Fibroblast of upper back skin (primary cell): ENCODE measurements around the gene WIZ.
"Not testable (repeated sequence)": the region's sequence is repeated elsewhere in the genome, so short reads cannot be mapped to it uniquely, and the experiment has no call there.

ENCODE experiments used
- DNase-seq: peaks from one replicate; pipeline ENCODE4 v3.0.0-alpha.2; 2013

Gene WIZ

DNA sequence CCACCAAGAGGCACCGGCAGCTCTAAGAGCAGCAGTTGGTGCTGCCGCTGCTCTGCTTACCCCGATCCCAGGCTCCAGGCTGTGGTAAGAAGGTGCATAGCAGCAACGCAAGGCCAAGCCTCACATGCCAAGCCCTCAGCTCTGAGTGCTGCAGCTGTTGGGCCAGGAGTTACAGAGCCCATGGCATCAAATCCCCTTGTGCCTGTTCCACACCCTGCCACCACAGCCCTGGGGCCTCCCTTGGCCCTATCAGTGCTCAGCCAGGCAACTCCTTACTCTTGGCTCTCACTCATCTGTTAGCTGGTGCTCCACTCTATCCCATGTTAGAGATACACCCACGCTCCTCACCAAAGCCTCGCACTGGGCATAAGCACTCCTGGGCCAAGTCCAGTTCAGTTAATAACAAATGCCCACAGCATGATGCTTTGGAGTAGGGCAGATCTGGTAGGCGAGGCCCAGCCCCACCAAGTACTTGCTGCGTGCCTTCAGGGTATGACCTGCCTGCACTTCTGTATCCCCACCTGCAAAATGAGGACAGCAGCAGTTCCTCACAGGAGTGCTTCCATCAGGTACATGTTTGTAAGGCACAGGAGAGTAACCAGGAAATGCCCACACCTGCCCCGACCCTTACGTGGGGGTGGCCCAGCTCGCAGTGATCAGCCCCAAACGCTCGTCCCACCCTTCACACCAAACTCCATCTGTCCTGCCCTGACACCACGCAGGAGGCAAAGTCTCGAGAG, 47.2 kb downstream of the WIZ start:
- no peak for DNase-seq

DNA sequence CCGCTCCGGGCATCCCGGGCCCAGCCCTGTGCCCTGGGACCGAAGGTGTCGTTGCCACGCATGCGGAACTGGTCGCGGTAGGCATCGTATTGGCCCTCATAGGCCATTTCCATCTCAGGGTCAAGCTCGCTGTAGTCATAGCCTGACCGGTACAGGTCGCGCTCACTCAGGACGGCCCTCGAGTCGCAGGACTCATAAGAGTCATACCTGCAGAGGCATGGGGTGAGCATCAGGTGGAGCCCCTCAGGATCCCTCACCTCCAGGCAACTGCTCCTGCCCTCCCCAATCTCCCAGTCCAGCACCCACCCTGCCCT, 48.4 kb downstream of the WIZ start:
- no peak for DNase-seq

DNA sequence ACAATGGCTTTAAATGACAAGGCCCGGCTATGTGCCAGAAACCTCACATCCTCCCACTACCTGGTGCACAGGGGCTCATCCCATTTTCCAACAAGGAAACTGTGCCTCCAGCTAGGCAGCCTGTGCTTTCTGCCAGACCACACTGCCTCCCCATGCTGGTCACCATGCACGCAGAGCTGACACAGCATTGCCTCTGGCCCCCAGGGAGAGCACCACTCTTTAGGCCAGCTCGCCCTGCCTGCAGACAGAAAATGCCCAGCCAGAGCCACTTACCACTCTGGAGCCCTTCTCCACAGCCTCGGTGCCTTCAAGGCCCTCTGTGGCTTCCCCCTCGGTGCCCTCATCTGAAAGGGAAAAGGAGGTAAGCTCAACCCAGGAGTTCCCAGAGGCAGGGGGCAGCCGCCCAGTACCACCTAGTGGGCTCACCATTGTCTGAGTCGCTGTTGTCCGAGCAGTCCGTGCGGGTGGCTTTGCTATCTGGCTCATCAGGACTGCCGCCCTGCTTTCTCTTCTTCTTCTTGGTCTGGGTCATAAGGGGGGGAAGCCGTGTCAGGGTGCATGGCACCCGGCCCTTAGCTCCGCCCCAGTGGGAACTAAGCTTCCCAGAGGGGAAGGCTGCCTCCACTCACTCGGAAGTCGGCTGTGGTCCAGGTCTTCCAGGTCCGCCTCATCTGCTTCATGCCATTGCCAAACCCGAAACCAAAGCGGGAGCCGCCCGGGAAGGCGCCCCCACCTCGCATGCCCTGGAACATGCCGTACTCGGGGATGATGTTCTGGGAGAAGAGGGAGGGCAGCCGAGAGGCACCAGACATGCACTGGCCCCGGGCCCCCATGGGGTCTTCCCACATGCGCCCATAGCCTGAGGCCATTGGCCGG, 49.0 kb downstream of the WIZ start:
- DNase-seq = no peak

DNA sequence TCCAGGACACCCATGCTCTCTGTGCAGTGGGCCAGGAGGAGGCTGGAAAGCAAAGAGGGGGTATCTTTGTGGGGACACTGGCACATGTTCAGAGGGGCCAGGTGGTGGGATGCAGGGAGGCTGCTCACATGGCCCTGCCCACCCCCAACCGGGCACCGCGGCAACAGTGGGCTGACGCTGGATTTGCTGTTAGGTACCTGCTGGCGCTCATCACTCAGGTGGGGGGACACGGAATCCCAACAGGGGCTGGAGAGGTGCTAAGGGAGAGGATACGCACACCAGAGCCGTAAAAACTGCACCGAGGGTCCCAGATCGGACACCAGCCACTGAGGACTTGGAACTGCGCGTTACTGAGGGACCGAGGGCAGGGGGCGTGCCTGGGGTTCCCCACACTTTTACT, 50.1 kb downstream of the WIZ start:
- no peak for DNase-seq

DNA sequence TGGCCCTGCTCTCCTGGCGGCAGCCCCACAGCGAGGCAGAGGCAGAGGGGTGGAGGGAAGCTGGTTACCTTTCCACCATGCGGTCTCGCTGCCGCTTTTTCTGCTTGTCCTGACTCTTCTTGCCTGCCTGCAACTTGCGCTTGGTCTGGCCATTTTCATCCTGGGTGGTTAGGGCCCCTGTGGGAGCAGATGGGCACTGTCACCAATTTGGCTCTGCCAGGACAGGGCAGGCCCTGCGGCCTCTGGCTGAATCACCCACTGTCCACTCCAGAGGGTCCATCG, 50.6 kb downstream of the WIZ start:
- DNase-seq = no peak

DNA sequence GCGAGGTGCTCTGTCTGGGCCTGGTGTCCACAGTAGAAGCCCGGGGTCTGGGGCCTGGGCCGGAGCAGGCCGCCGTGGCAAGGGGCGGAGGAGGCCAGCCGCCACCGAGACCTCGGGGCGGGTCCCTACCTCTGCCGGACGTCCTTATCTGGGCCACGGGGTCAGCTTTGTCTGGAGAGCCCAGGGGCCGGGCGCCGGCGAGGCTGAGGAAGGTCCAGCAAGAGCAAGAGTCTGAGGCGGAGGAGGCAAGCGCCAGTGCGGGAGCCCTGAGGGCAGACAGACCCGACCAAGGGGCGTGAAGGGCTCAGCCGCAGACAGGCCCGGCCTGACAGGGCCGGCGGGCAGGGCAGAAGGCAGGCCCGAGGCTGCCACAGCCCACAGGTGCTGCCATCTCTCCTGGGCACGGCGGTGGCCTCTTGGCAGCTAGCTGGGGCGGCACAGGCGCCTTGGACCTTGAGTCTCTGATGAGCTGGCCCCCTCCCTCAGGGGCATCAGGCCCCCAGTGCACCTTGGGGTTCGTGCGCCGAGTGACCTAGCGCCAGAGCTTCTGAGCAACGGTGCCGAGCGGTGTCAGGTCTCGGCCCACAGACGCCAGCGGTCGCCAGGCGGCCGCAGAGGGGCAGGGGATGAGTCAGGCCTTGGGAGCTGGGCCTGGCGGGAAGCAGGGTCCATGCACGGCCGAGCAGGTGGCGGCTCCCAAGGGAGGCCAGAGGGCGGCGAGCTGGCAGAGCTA, 51.1 kb downstream of the WIZ start:
- DNase-seq = no peak

DNA sequence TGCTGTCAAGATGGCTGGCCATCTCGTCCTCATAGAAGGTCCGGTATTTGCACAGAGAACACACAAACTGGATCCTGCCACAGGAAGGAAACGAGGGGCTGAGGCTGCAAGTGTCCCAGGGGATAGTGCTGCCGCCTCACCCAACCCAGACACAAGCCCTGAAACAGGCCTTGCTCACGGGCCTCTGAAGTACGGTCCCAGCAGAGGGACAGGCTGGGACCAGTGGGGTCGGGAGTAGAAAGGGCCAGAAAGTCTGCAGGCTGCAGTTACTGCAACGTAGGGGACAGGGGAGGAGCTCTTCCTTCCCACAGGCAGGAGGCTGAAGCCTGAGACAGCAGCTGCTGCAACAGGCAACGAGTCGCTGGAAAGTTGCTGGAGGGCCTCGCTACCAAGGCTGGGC, 52.0 kb downstream of the WIZ start:
- no peak for DNase-seq

DNA sequence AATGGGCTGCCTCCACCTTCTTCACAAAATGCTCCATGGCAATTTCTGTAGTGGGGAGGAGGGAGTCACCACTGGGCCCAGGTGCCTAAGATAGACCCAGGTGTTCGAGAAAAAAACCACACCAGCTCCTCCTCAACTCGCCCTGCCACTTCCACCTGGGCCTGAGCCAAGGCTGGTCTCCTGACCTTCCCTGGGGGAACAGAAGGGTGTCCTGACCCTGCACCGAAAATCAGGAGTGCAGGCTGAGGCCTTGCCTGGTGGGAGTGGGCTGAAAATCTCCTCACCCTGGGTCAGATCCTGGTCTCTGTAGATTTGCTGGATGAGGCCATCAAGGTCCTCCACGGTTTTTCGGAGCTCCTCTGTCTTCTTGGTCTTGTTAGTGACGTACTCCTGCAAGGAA, 52.5 kb downstream of the WIZ start:
- DNase-seq = no peak

DNA sequence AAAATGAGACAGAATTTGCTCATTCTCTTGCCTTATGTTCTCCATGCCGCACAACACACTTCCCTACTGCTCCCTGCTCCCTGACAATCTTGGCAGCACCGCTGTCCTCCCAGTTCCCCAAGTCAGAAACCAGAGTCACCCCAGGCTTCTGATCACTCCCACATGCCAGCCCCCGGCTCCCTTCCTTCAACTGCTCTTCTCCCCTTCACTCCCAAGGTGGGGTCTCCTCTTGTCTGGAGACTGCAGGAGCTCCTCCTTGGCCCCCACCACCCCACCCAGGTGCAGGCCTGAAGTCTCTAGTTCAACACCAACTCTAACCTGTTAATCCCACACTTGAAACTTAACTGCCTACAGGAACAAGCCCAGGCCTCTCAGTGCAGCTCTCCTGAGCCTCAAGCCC, 53.3 kb downstream of the WIZ start:
- DNase-seq = no peak

DNA sequence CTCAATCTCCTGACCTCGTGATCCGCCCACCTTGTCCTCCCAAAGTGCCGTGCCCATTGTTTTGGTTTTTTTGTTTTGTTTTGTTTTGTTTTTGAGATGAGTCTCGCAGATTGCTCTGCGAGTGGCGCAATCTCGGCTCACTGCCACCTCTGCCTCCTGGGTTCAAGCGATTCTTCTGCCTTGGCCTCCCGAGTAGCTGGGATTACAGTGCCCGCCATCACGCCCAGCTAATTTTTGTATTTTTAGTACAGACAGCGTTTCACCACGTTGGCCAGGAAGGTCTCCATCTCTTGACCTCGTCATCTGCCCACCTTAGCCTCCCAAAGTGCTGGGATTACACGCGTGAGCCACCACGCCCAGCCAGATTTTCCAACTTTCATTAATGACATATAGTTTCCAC, 54.5 kb downstream of the WIZ start:
- DNase-seq = not testable (repeated sequence)

DNA sequence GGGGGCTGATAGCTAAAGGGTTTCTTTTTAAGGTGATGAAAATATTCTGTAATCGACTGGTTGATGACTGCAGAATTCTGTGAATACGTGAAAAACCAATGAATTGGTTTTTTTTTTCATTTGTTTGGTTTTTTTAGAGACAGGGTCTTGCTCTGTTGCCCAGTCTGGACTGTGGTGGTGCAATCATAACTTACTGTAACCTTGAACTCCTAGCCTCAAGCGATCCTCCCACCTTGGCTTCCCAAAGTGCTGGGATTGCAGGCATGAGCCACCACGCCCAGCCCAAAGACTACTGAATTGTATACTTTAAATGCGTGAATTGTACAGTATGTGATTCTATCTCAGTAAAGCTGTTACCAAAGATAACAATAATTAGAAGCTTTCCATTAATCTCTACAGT, 55.3 kb downstream of the WIZ start:
- no peak for DNase-seq

DNA sequence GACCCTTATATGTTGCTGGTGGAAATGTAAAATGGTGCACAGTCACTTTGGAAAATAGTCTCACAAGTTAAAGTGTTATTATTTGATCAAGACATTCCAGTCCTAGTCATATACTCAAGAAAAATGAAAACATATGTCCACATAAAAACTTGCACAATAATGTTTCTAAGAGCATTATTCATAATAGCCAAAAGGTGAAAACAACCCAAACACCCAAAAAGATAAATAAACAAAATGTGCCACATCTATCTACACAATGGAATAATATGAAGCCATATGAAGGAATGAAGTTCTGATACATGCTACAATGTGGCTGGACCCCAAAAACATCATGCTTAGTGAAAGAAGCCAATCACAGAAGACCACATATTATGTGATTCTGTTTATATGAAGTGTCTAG, 55.8 kb downstream of the WIZ start:
- DNase-seq = peak; percentile 7

DNA sequence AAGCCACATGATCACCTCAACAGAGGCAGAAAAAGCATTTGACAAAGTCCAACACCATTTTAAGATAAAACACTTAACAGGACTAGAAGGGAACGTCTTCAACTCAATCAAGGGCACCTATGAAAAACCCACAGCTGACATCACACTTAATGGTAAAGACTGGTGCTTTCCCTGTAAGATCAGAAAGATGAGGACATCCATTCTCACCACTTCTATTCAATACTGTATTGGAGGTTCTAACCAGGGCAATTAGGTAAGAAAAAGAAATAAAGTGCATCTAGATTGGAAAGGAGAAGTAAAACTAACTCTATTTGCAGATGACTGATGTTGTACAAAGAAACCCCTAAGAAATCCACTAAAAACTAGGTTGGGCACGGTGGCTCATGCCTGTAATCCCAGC, 58.9 kb downstream of the WIZ start:
- DNase-seq = no peak

DNA sequence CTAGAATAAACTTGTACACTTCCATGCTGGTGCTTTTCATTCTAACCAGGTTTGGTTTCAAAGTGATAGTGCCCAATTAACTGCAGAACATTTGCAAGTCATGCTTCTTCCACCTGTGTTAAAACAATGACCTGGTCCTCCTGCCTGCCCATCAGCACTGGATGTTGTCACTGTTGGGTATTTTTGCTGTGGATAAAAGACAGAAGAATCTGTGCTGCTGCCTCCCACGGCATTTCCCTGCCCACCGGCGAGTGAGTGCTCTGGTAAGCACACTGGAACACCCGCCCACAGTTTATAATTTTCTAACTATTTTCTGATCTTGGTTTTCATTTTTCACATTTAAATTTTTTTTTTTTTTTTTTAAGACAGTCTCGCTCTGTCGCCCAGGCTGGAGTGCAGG, 67.9 kb downstream of the WIZ start:
- no peak for DNase-seq

DNA sequence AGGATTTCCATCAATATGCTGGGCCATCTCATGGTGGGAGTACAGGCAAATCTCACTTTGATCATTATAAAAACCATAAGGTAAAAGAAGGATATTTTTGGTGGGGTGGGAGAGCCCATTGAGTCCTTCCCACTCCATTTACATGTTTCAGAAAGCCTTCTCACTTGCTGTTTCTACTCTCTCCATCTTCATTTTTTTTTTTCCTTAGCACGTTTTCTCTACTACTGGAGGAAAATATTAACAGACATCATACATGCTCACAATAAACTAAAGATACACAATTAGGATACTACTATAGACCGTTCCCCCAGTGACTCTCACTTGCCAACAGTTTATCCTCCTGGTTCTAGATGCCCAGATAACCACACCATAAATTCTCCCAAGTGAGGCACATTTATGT, 68.3 kb downstream of the WIZ start:
- DNase-seq = no peak

DNA sequence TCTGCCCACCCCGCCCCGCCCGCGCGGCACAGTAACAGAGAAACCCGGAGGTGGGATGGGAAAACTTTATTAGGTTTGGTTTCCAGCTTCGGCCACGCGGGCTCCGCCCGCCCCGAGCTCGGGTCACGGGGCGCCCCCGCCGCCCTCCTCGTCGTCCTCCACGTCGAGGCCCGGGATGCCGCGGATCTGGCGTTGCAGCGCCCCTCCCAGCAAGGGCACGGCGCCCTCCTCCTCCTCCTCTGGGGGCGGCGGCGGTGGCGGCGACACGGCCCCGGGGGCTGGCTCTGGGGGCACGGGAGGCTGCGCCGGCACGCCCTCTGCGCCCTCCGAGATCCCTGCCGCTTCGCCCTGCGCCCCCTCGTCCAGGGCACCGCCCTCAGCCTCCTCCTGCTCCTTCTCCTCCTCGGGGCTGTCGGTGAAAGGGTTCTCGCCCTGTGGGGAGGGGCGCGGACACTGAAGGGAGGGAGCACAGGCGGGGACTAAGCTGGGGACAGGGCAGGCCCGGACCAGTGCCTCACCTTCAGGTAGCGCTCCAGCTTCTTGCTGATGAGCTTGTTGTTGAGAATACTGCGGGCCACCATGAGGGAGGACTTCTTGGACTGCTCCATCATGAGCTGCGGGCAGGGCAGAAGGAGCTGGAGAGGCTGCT, 69.6 kb downstream of the WIZ start:
- peak; percentile 31 for DNase-seq

DNA sequence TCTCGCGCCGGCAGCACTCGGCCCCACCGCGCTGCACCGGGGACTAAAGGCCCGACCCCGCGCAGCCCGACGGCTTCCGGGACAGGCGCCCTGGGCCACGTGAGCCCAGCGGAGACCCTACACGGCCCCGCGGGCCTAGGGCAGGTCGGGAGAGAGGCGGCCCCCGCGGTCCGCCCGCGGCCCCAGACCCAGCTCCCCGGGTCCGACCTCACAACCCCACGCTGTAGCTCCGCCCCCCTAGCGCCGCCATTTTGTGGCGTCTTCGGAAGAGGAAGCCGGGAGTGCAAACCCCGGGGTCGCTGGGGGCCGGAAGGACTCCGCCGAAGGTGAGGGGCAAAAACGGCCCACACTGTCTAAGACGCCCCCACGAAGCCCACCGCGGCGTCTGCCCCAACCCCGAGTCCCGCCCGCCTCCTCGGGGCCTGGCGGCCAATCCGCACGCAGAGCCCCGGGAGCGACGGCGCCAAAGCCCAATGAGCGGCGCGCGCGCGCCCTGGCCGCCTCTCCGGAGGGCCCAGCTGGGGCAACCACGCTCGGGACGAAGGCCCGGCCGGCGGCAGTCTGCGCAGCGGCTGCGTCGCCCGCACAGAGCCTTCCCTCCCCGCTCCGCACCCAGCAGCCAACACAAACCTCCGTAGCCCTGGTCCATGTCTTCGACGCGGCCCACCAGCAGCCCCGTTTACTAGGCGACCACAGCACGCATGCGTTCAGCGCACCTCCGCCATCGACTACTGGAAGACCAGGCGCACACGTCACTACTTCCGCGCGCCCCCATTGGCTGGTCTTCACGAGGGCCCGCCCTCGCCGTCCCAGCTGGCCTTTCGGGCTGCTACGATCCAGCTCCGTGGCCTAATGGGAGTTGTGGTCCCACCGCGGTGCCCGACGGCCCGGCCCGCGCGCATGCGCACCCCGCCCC, 70.4 kb downstream of the WIZ start, which contains the start of gene AKAP8:
TSS of gene AKAP8 (minus strand) at position 705 of the 916 bp plus-strand sequence. CDS start at position 649, 56 bp downstream.
- peak; percentile 99 for DNase-seq

DNA sequence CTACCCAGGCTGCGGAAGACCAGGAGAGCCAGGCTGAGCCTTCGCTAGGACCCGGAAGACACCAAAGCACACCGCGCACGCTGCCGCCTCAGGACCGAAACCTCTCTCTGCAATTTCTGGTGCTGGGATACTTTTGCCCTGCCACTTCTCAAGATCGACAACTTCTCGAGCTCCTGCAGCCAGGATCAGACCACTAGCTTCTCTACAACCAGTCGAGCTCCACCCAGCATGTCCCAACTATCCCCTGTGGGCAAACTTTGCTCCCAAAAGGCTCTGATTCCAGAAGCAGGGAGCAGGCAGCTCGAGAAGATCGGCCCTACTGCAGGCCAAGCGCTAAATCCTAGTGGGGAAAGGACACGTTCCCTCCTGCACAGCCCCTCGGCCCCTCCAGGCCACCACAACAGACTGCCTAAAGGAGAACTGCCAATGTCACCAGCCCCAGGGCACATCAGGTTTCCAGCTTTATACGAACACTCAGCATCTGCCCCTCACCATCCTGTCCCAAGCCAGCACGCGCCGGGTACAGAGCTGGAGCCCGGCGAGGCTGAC, 71.1 kb downstream of the WIZ start:
- peak; percentile 37 for DNase-seq

DNA sequence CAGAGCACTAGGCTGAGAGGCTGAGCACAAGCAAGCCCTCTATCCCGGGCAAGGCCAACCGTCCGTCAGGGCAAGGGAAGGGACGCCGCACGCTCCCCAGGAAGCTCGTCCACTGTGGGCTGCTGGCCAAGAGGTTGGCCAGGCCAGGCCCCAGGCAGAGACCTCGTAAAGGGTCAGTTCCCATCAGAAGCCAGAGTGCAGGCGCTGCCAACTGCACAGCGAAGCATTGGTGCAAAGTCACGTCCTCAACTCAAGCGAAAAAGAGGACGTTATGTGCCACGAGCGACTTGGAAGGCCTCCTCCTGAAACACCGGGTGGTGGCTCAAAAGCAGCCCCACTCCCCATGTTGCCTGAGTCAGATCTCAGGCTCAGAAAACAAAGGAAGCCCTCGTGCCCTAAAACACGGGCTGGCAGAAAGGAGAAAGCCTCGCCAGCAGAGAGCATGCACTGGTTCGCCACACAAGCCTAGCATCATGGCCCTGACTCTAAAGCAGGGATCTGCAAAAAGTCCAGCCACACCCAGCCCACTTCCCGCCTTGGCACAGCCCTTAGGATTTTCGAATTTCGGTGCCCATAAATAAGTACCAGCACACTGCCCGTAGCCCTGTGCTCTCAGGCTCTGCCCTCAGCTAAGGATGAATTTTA, 74.8 kb downstream of the WIZ start:
- DNase-seq = no peak

DNA sequence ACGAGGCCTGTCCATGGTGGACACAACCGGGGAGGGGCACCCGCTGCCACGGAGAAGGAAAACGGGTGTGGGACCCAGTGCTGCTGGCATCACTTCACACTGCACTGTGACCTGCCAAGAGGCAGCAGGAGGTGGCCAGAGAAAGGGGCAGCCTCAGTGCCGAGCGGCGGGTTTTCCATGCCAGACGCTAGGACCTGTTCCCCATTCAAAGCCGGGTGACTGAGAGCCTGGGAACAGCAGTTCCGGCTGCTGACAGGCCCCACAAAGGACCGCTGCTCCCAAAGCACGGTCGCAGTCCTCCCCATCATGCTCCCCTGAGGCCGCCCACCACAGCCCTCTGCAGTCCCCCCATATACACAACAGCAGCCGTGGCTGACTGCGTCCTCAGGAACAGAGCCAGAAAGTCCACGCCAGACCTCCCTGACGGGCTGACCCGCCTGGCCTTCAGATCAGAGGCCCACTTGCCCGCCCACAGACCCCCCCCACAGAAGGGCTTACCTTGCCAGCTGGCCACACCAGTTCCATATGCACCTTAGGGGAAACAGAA, 75.6 kb downstream of the WIZ start:
- DNase-seq = no peak

DNA sequence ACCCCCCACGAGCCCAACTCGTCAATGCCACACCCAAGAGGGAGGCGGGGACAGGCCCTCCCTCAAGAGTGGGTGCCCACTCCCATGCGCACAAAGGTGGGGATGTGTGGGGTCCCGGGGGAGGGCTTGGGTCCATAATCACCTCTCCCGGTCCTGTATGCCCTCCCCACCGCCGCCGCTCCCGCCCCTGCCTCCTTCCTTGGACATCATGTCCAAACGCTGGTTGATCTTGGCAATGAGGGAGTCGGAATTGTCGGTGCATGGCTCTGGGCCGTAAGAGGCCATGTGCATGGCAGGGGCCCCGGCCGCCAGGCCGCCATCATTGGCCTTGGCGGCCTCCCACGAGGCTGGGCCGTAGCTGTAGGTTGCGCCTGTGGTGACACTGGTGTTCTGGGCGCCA, 76.1 kb downstream of the WIZ start:
- DNase-seq = no peak
